Parathyroid adenoma (tissue), 2 donors: ENCODE measurements around the gene LRRC72.

Experiments used
- H2AFZ ChIP-seq: fragments of 300-600 bp; sonication (generic); one replicate; pipeline ENCODE4 v1.7.0; 2017; ENCODE audit warnings: antibody characterized with exemption, mild to moderate bottlenecking
- H3K27ac ChIP-seq: fragments of 300-600 bp; sonication (generic); one replicate; pipeline ENCODE4 v1.7.0; 2017
- H3K27me3 ChIP-seq: fragments of 300-600 bp; sonication (generic); one replicate; pipeline ENCODE4 v1.7.0; 2017; ENCODE audit warnings: low read length; ENCODE audit not compliant: control insufficient read depth, insufficient read depth
- H3K36me3 ChIP-seq: fragments of 300-600 bp; sonication (generic); one replicate; pipeline ENCODE4 v1.7.0; 2017; ENCODE audit warnings: low read length; ENCODE audit not compliant: control insufficient read depth, insufficient read depth
- H3K4me1 ChIP-seq: fragments of 300-600 bp; sonication (generic); one replicate; pipeline ENCODE4 v1.7.0; 2017; ENCODE audit warnings: control low read depth
- H3K4me2 ChIP-seq: fragments of 300-600 bp; sonication (generic); one replicate; pipeline ENCODE4 v1.7.0; 2017; ENCODE audit warnings: low read length
- H3K4me3 ChIP-seq: fragments of 300-600 bp; sonication (generic); one replicate; pipeline ENCODE4 v1.7.0; 2017; ENCODE audit warnings: low read depth, low read length
- H3K79me2 ChIP-seq: fragments of 300-600 bp; sonication (generic); one replicate; pipeline ENCODE4 v1.7.0; 2017; ENCODE audit warnings: control low read depth
- H3K9ac ChIP-seq: fragments of 300-600 bp; sonication (generic); one replicate; pipeline ENCODE4 v1.7.0; 2017; ENCODE audit warnings: mild to moderate bottlenecking
- H3K9me3 ChIP-seq: fragments of 300-600 bp; sonication (generic); one replicate; pipeline ENCODE4 v1.7.0; 2017; ENCODE audit warnings: low read length; ENCODE audit not compliant: control insufficient read depth
- CTCF ChIP-seq: fragments of 300-600 bp; sonication (generic); IDR thresholded peaks from one replicate; pipeline ENCODE4 v1.7.0; 2017; ENCODE audit warnings: antibody characterized with exemption, mild to moderate bottlenecking
- donor health status: primary hyperparathyroidism.

Gene LRRC72

GRCh38 chr7:16491148-16491547, 35.5 kb upstream of the LRRC72 start:
- H3K9ac ChIP-seq: no peak overlapping the region

GRCh38 chr7:16492513-16493062, 34.0 kb upstream of the LRRC72 start:
- no peak for TF ChIP-seq CTCF

More at GRCh38 chr7:16491148-16491547, 35.5 kb upstream of the LRRC72 start:
- Histone ChIP-seq H3K4me2 (no peak overlapping the region), H3K9me3 (no peaks in the 10 kb centered on the region), H3K36me3 (no peaks in the 10 kb centered on the region), H3K4me3 (no peak overlapping the region), H2AFZ (no peak overlapping the region), H3K79me2 (no peaks in the 10 kb centered on the region), H3K4me1 (no peaks in the 10 kb centered on the region), H3K27ac (no peak overlapping the region), H3K27me3 (no peaks in the 10 kb centered on the region)
- no peak for TF ChIP-seq CTCF

GRCh38 chr7:16493266-16493665, 33.4 kb upstream of the LRRC72 start:
- Histone ChIP-seq H3K4me3 (no peak overlapping the region), H3K79me2 (no peaks in the 10 kb centered on the region), H2AFZ (no peak overlapping the region), H3K9ac (no peak overlapping the region), H3K36me3 (no peaks in the 10 kb centered on the region), H3K9me3 (no peaks in the 10 kb centered on the region), H3K4me1 (no peaks in the 10 kb centered on the region), H3K27me3 (no peaks in the 10 kb centered on the region), H3K27ac (no peak overlapping the region), H3K4me2 (no peak overlapping the region)
- no peak for TF ChIP-seq CTCF

More at GRCh38 chr7:16492513-16493062, 34.0 kb upstream of the LRRC72 start:
- no peak overlapping the region for H3K27ac ChIP-seq
- H3K9ac ChIP-seq: no peak overlapping the region
- H3K4me2 ChIP-seq: no peak overlapping the region
- H3K9me3 ChIP-seq: no peaks in the 10 kb centered on the region
- H3K4me3 ChIP-seq: no peak overlapping the region
- H3K36me3 ChIP-seq: no peaks in the 10 kb centered on the region
- no peaks in the 10 kb centered on the region for H3K27me3 ChIP-seq
- no peaks in the 10 kb centered on the region for H3K4me1 ChIP-seq
- no peak overlapping the region for H2AFZ ChIP-seq
- H3K79me2 ChIP-seq: no peaks in the 10 kb centered on the region

- H3K4me1 ChIP-seq: no peaks in the 10 kb centered on the region
- no peak for TF ChIP-seq CTCF
- H2AFZ ChIP-seq: no peak overlapping the region
Measured at GRCh38 chr7:16494551-16494950, 32.1 kb upstream of the LRRC72 start.

More at GRCh38 chr7:16494551-16494950, 32.1 kb upstream of the LRRC72 start:
- Histone ChIP-seq H3K9ac (no peak overlapping the region), H3K27me3 (no peaks in the 10 kb centered on the region), H3K27ac (no peak overlapping the region), H3K4me3 (no peak overlapping the region), H3K79me2 (no peaks in the 10 kb centered on the region), H3K36me3 (no peaks in the 10 kb centered on the region), H3K4me2 (no peak overlapping the region), H3K9me3 (no peaks in the 10 kb centered on the region)
